SU-DHL-6 (cell line): ENCODE measurements around the gene RAPH1.
A peak's percentile ranks its signal among the peaks of the same experiment; 100 is the strongest.

Source experiments
- H2AFZ ChIP-seq: fragments of 200-600 bp; sonication (generic); 2 replicates; pipeline ENCODE4 v1.6.1; 2014; ENCODE audit warnings: low read depth, mild to moderate bottlenecking, moderate library complexity, mixed read lengths, antibody characterized with exemption, low read length; ENCODE audit not compliant: severe bottlenecking
- H3F3A ChIP-seq: fragments of 200-600 bp; shearing (Covaris generic); 2 replicates; pipeline ENCODE4 v1.6.0; 2016; ENCODE audit warnings: antibody characterized with exemption, mild to moderate bottlenecking; ENCODE audit not compliant: insufficient read depth
- H3K27ac ChIP-seq: fragments of 200-600 bp; sonication (generic); 2 replicates; pipeline ENCODE4 v1.5.1; 2016; ENCODE audit warnings: low read depth, mild to moderate bottlenecking, low read length, moderate library complexity, mixed read lengths
- H3K27me3 ChIP-seq: fragments of 200-600 bp; sonication (generic), shearing (Covaris generic); 2 replicates; pipeline ENCODE4 v1.6.0; 2014; ENCODE audit warnings: mild to moderate bottlenecking, low read length
- H3K36me3 ChIP-seq: fragments of 200-600 bp; sonication (generic); 2 replicates; pipeline ENCODE4 v1.6.1; 2014; ENCODE audit warnings: mild to moderate bottlenecking, low read length, mixed read lengths
- H3K4me2 ChIP-seq: fragments of 300-600, 200-600 bp; shearing (Covaris generic), sonication (generic); 2 replicates; pipeline ENCODE4 v1.6.0; 2014; ENCODE audit warnings: low read length, low read depth, mild to moderate bottlenecking; ENCODE audit not compliant: poor library complexity, severe bottlenecking
- H3K4me3 ChIP-seq: fragments of 200-600 bp; sonication (generic); 2 replicates; pipeline ENCODE4 v1.5.1; 2014; ENCODE audit warnings: antibody characterized with exemption, low read length, mild to moderate bottlenecking, mixed read lengths; ENCODE audit not compliant: insufficient read depth, poor library complexity, severe bottlenecking
- H3K79me2 ChIP-seq: fragments of 200-600 bp; sonication (generic); 2 replicates; pipeline ENCODE4 v1.6.1; 2014; ENCODE audit warnings: mild to moderate bottlenecking, low read length, moderate library complexity; ENCODE audit not compliant: insufficient read depth
- H3K9ac ChIP-seq: fragments of 200-600 bp; sonication (generic); 2 replicates; pipeline ENCODE4 v1.7.0; 2014; ENCODE audit warnings: mild to moderate bottlenecking, low read length
- H3K9me2 ChIP-seq: fragments of 200-600 bp; sonication (generic); replicated peaks from 2 replicates; pipeline ENCODE4 v1.6.1; 2014; ENCODE audit warnings: low read length; ENCODE audit not compliant: insufficient read depth
- H3K9me3 ChIP-seq: fragments of 200-600 bp; sonication (generic); 2 replicates; pipeline ENCODE4 v1.6.1; 2014; ENCODE audit warnings: low read length, mixed read lengths; ENCODE audit not compliant: insufficient read depth
- H4K20me1 ChIP-seq: fragments of 200-600 bp; sonication (generic); 2 replicates; pipeline ENCODE4 v1.6.1; 2014; ENCODE audit warnings: low read depth, mild to moderate bottlenecking, antibody characterized with exemption, low read length, moderate library complexity, mixed read lengths
- CTCF ChIP-seq: fragments of 200-600 bp; sonication (generic); IDR thresholded peaks from one replicate; pipeline ENCODE4 v1.5.1; 2017; ENCODE audit warnings: antibody characterized with exemption, mild to moderate bottlenecking, low read length, moderate library complexity; ENCODE audit not compliant: insufficient read depth, poor library complexity, severe bottlenecking
- EZH2phosphoT487 ChIP-seq: fragments of 200-600 bp; sonication (generic), shearing (Covaris generic); conservative IDR thresholded peaks from 2 replicates; pipeline ENCODE4 v1.6.1; 2018; ENCODE audit warnings: mild to moderate bottlenecking, antibody characterized with exemption, low read length, moderate library complexity, mixed read lengths

RAPH1 gene

GRCh38 chr2:203492965-203493364 lies 42.1 kb downstream of the RAPH1 start:
- Histone ChIP-seq H3K27me3 (no peaks in the 10 kb centered on the region), H3K79me2 (no peaks in the 10 kb centered on the region), H2AFZ (no peak overlapping the region), H3K9me3 (no peaks in the 10 kb centered on the region), H3F3A (no peaks in the 10 kb centered on the region), H3K4me2 (peak overlapping the region; percentile 32), H3K27ac (0 out of 2 replicates have a peak overlapping the region, but pooled peaks have one; percentile 10), H3K4me3 (no peak overlapping the region), H4K20me1 (no peaks in the 10 kb centered on the region), H3K36me3 (no peaks in the 10 kb centered on the region), H3K9ac (no peak overlapping the region), H3K9me2 (no peaks in the 10 kb centered on the region)
- TF ChIP-seq CTCF: no peak
- TF ChIP-seq EZH2phosphoT487: no peak

GRCh38 chr2:203490391-203490790 lies 44.7 kb downstream of the RAPH1 start:
- H2AFZ ChIP-seq: no peak overlapping the region
- H3K9ac ChIP-seq: no peak overlapping the region
- H3K27me3 ChIP-seq: no peaks in the 10 kb centered on the region
- H3K9me2 ChIP-seq: no peaks in the 10 kb centered on the region
- H3K4me3 ChIP-seq: no peak overlapping the region
- H3K4me2 ChIP-seq: no peak overlapping the region
- H3F3A ChIP-seq: no peaks in the 10 kb centered on the region
- H3K79me2 ChIP-seq: no peaks in the 10 kb centered on the region
- H3K36me3 ChIP-seq: no peaks in the 10 kb centered on the region
- no peaks in the 10 kb centered on the region for H4K20me1 ChIP-seq
- H3K9me3 ChIP-seq: no peaks in the 10 kb centered on the region
- no peak for TF ChIP-seq EZH2phosphoT487
- H3K27ac ChIP-seq: no peak overlapping the region

GRCh38 chr2:203489531-203489930 lies 45.6 kb downstream of the RAPH1 start:
- Histone ChIP-seq H3K36me3 (no peaks in the 10 kb centered on the region), H4K20me1 (no peaks in the 10 kb centered on the region), H3F3A (no peaks in the 10 kb centered on the region), H3K9ac (no peak overlapping the region), H3K9me2 (no peaks in the 10 kb centered on the region), H3K27ac (no peak overlapping the region), H3K4me3 (no peak overlapping the region), H3K9me3 (no peaks in the 10 kb centered on the region), H3K4me2 (no peak overlapping the region), H3K79me2 (no peaks in the 10 kb centered on the region), H2AFZ (no peak overlapping the region), H3K27me3 (no peaks in the 10 kb centered on the region)
- no peak for TF ChIP-seq EZH2phosphoT487
- TF ChIP-seq CTCF: no peak

GRCh38 chr2:203484266-203485112 lies 50.6 kb downstream of the RAPH1 start:
- TF ChIP-seq EZH2phosphoT487 (no peak), CTCF (peak; percentile 82)
- H2AFZ ChIP-seq: no peak overlapping the region
- no peaks in the 10 kb centered on the region for H3K27me3 ChIP-seq
- no peaks in the 10 kb centered on the region for H3K79me2 ChIP-seq
- no peaks in the 10 kb centered on the region for H3F3A ChIP-seq
- no peaks in the 10 kb centered on the region for H3K36me3 ChIP-seq
- H3K9me2 ChIP-seq: no peaks in the 10 kb centered on the region
- no peaks in the 10 kb centered on the region for H4K20me1 ChIP-seq
- no peak overlapping the region for H3K27ac ChIP-seq
- H3K9me3 ChIP-seq: no peaks in the 10 kb centered on the region
- H3K4me2 ChIP-seq: no peak overlapping the region
- no peak overlapping the region for H3K4me3 ChIP-seq
- no peak overlapping the region for H3K9ac ChIP-seq
